Motor neuron (in vitro differentiated cells): ENCODE data around the gene NFIB. TPM values are rescaled to one million over a fixed set of nuclear protein-coding genes. Genes with fewer than 3 reads are reported as not detected.

ENCODE experiments used
- ATAC-seq, 8 experiments: fragments of 200-7000 bp; cut with Tn5 transposase; replicated peaks in 6 of 8; 2 replicates each; pipeline ENCODE4 v1.8.0; 2021; ENCODE audit warnings: mild to moderate bottlenecking in 8 of 8, moderate library complexity in 8 of 8
- H3K27ac ChIP-seq, 2 donors: fragments of 250-450 bp; sonication (Bioruptor Pico); 2 replicates each; pipeline ENCODE4 v1.9.0; 2021; ENCODE audit warnings: antibody characterized with exemption in 2 of 2, mild to moderate bottlenecking in 2 of 2, moderate library complexity in 1 of 2
- H3K4me1 ChIP-seq, 2 donors: fragments of 250-450 bp; sonication (Bioruptor Pico); replicated peaks in 1 of 2; 2 replicates each; pipeline ENCODE4 v1.6.1; 2021; ENCODE audit warnings: antibody characterized with exemption in 2 of 2, mild to moderate bottlenecking in 2 of 2, moderate library complexity in 1 of 2
- H3K4me3 ChIP-seq, 5 donors: fragments of 250-450 bp; sonication (Bioruptor Pico); 2 replicates each; pipeline ENCODE4 v1.9.0; 2021; ENCODE audit warnings: antibody characterized with exemption in 5 of 5, mild to moderate bottlenecking in 5 of 5, moderate library complexity in 4 of 5
- WGBS, 10 experiments: fragments of 450-650 bp; shearing (Covaris generic); methylation state at CpG; one replicate each; pipeline ENCODE4 v1.0.0; 2022; 5-methylcytosine and 5-hydroxymethylcytosine counted together
- in situ Hi-C, 9 experiments: fragments of 400-800 bp; cut with MboI; loops; one replicate each; pipeline ENCODE4 v1.15.0; 2021; ENCODE audit warnings: low sequenced_read_pairs in 9 of 9, low pct_unique_long_range_greater_than_20kb in 2 of 9; ENCODE audit not compliant: unreplicated experiment in 9 of 9
- total RNA-seq, 8 experiments: library from RNA; unstranded; fragments of 300-600 nt; gene quantifications; 2 replicates each; pipeline versions ENCODE4 v1.2.3 to v1.2.4, GENCODE V29; 2022

Gene NFIB
- total RNA-seq, 8 experiments from 2014 or later: 0.67 to 112 (median 13.0) TPM

DNA sequence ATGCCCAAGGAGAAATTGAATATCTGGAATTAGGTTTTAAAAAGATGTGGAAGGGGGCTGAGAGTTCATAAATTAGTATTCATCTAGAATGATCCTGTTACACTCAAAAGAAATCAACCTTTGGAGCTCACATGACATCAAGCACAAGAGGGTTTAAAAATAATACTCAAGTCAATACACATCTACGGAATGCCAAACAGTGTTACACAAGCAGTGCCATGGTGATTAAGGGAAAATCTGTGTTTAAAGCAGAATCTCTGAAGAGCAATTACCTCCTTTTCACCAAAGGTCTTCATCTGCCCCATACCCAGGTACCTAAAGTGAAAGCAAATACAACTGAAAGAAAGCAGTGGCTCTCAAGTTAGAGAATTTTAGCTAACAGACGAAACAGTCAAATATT is 261.6 kb downstream of the NFIB start:
- in situ Hi-C loops: no loop called here
- ATAC-seq: peak in 1 of 8 experiments; percentile 88
- Histone ChIP-seq H3K4me1 (peaks cover 0 to 15% of the 10 kb centered on the region in 2 donors), H3K4me3 (no peak overlapping the region), H3K27ac (no peak overlapping the region)
- WGBS, 10 experiments: 63 to 100% (median 100%) methylated on average over 1 to 2 of the region's 2 CpGs; no CpG with 5 or more reads in 5 of the 10 experiments

DNA sequence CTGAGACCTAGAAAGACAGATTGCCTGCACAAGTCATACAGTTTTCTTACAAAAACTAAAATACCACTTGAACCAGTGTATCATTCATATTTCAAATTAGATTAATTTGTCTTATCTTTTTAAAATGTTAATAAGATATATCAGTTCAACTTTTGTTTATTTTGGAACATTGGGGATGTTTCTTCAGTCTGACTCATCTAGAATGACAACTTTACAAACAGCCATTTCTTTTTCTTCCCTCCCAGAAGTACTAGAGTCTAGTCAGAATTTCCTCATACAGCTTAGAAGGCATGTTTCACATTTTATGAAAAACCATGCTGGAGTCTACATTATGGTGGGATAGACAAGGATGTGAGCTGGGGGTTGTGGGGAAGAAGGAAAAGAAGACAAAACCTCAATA is 262.5 kb downstream of the NFIB start:
- in situ Hi-C loops: no loop called here
- no peak overlapping the region for H3K27ac ChIP-seq
- H3K4me3 ChIP-seq: no peak overlapping the region
- peaks cover 0 to 7% of the 10 kb centered on the region in 2 donors for H3K4me1 ChIP-seq
- no peak for ATAC-seq

DNA sequence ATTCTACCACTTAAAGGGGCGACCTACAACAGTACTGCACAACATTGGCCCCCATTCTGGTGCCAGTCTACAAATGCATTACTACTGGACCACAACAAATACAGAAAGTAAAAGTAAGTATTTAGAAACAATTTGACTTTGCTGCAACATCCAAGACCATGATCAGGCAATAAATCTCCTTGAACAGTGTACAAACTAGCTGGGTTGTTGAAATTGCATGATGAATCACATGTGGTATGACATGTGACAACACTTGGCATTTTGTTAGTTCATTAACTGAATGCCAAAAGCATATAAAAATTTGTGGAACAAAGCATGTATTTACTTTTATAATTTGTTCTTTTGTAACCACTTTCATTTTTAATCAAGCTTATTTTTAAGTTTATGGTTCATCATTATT is 270.5 kb downstream of the NFIB start:
- in situ Hi-C loops: no loop called here
- no peak for ATAC-seq
- no peaks in the 10 kb centered on the region for H3K4me1 ChIP-seq
- H3K27ac ChIP-seq: no peak overlapping the region
- no peak overlapping the region for H3K4me3 ChIP-seq
- 20 to 83% (median 75%) methylated on average over 1 of the region's 1 CpG; no CpG with 5 or more reads in 5 of the 10 experiments for WGBS, 10 experiments

- Histone ChIP-seq H3K27ac (no peak overlapping the region), H3K4me3 (no peak overlapping the region), H3K4me1 (no peaks in the 10 kb centered on the region)
- ATAC-seq: no peak
- in situ Hi-C loops: no loop called here
- WGBS, 10 experiments: 46 to 100% (median 91%) methylated on average over 1 to 4 of the region's 4 CpGs
Observed at GRCh38 chr9:14037331-14037730, 276.6 kb downstream of the NFIB start.

- H3K27ac ChIP-seq: no peak overlapping the region
- H3K4me3 ChIP-seq: no peak overlapping the region
- whole genome bisulfite sequencing, 10 experiments: 33 to 100% (median 82%) methylated on average over 1 to 3 of the region's 3 CpGs; no CpG with 5 or more reads in 2 of the 10 experiments
- H3K4me1 ChIP-seq: peaks cover 5 to 13% of the 10 kb centered on the region in 2 donors
- no peak for ATAC-seq
- in situ Hi-C loops: no loop called here
Observed at GRCh38 chr9:14033067-14033466, 280.9 kb downstream of the NFIB start.
